Measurements from ENCODE around the gene ST8SIA2. TPM values are rescaled to one million over a fixed set of nuclear protein-coding genes. Genes with fewer than 3 reads are reported as not detected.

Gene ST8SIA2
- total RNA-seq, 2 experiments from 2014 or later: not detected

DNA sequence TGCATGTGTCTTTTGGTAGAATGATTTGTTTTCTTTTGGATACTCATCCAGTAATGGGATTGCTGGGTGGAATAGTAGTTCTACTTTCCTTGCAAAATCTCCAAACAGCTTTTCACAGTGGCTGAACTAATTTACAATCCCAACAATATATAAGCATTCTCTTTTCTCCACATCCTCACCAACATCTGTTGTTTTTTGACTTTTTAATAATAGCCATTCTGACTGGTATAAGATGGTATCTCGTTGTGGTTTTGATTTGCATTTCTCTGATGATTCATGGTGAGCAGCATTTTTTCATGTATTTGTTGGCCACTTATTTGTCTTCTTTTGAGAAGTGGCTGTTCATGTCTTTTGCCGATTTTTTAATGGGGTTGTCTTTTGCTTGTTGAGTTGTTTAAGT lies 55.8 kb downstream of the ST8SIA2 start:
- Mint-ChIP-seq H3K4me1 (no peaks in the 10 kb centered on the region), H3K27me3 (peaks cover 2% of the 10 kb centered on the region), H3K36me3 (ENCODE audit: low read depth) (no peaks in the 10 kb centered on the region), H3K9me3 (ENCODE audit: low read depth) (no peaks in the 10 kb centered on the region), H3K4me3 (no peak overlapping the region), H3K27ac (no peak overlapping the region)
- intact Hi-C loops (cut with DNase I, micrococcal nuclease): no loop called here
- ChIA-PET POLR2A (no interaction called here), CTCF (no interaction called here)
- DNase-seq (no peak), ATAC-seq (no peak)

GRCh38 chr15:92451225-92451825 lies 57.6 kb downstream of the ST8SIA2 start:
- Mint-ChIP-seq H3K4me3 (no peak overlapping the region), H3K9me3 (ENCODE audit: low read depth) (no peaks in the 10 kb centered on the region), H3K36me3 (ENCODE audit: low read depth) (no peaks in the 10 kb centered on the region), H3K4me1 (no peaks in the 10 kb centered on the region), H3K27ac (no peak overlapping the region), H3K27me3 (peaks cover 3% of the 10 kb centered on the region)
- ChIA-PET POLR2A (no interaction called here), CTCF (no interaction called here)
- ATAC-seq (no peak), DNase-seq (no peak)
- intact Hi-C loops (cut with DNase I, micrococcal nuclease): loop anchor here in 1 of 2 experiments (10.0 kb wide), 1 partner anchor 63 kb away; no protein-coding TSS in a partner anchor

GRCh38 chr15:92452143-92452542 lies 58.5 kb downstream of the ST8SIA2 start:
- no peak overlapping the region for H3K4me3 Mint-ChIP-seq
- intact Hi-C loops (cut with DNase I, micrococcal nuclease): loop anchor here in 1 of 2 experiments (10.0 kb wide), 1 partner anchor 63 kb away; no protein-coding TSS in a partner anchor
- H3K36me3 Mint-ChIP-seq (ENCODE audit: low read depth): no peaks in the 10 kb centered on the region
- ATAC-seq (no peak), DNase-seq (no peak)
- no peaks in the 10 kb centered on the region for H3K9me3 Mint-ChIP-seq (ENCODE audit: low read depth)
- H3K27ac Mint-ChIP-seq: no peak overlapping the region
- no peaks in the 10 kb centered on the region for H3K4me1 Mint-ChIP-seq
- H3K27me3 Mint-ChIP-seq: peaks cover 4% of the 10 kb centered on the region
- ChIA-PET CTCF (no interaction called here), POLR2A (no interaction called here)

GRCh38 chr15:92453607-92454006 lies 59.9 kb downstream of the ST8SIA2 start:
- H3K4me1 Mint-ChIP-seq: no peaks in the 10 kb centered on the region
- ChIA-PET CTCF (no interaction called here), POLR2A (no interaction called here)
- H3K9me3 Mint-ChIP-seq (ENCODE audit: low read depth): no peaks in the 10 kb centered on the region
- ATAC-seq (no peak), DNase-seq (no peak)
- no peaks in the 10 kb centered on the region for H3K36me3 Mint-ChIP-seq (ENCODE audit: low read depth)
- no peak overlapping the region for H3K27ac Mint-ChIP-seq
- H3K27me3 Mint-ChIP-seq: peaks cover 4% of the 10 kb centered on the region
- intact Hi-C loops (cut with DNase I, micrococcal nuclease): loop anchor here in 1 of 2 experiments (10.0 kb wide), 1 partner anchor 61 kb away; no protein-coding TSS in a partner anchor
- H3K4me3 Mint-ChIP-seq: no peak overlapping the region

GRCh38 chr15:92454555-92455105 lies 60.9 kb downstream of the ST8SIA2 start:
- peaks cover 4% of the 10 kb centered on the region for H3K27me3 Mint-ChIP-seq
- POLR2A ChIA-PET: no interaction called here
- H3K4me1 Mint-ChIP-seq: no peaks in the 10 kb centered on the region
- intact Hi-C loops (cut with DNase I, micrococcal nuclease): loop anchor here in 1 of 2 experiments (10.0 kb wide), 1 partner anchor 60 kb away; no protein-coding TSS in a partner anchor
- H3K9me3 Mint-ChIP-seq (ENCODE audit: low read depth): no peaks in the 10 kb centered on the region
- no peak overlapping the region for H3K4me3 Mint-ChIP-seq
- no peak overlapping the region for H3K27ac Mint-ChIP-seq
- no peak for DNase-seq
- CTCF ChIA-PET: no interaction called here
- H3K36me3 Mint-ChIP-seq (ENCODE audit: low read depth): no peaks in the 10 kb centered on the region
- ATAC-seq: no peak

GRCh38 chr15:92455271-92455670 lies 61.6 kb downstream of the ST8SIA2 start:
- Mint-ChIP-seq H3K4me1 (no peaks in the 10 kb centered on the region), H3K4me3 (no peak overlapping the region), H3K36me3 (ENCODE audit: low read depth) (no peaks in the 10 kb centered on the region), H3K27me3 (peaks cover 4% of the 10 kb centered on the region), H3K9me3 (ENCODE audit: low read depth) (no peaks in the 10 kb centered on the region), H3K27ac (no peak overlapping the region)
- POLR2A ChIA-PET: no interaction called here
- ATAC-seq (no peak), DNase-seq (no peak)
- CTCF ChIA-PET: no interaction called here
- intact Hi-C loops (cut with DNase I, micrococcal nuclease): loop anchor here in 1 of 2 experiments (10.0 kb wide), 1 partner anchor 60 kb away; no protein-coding TSS in a partner anchor

DNA sequence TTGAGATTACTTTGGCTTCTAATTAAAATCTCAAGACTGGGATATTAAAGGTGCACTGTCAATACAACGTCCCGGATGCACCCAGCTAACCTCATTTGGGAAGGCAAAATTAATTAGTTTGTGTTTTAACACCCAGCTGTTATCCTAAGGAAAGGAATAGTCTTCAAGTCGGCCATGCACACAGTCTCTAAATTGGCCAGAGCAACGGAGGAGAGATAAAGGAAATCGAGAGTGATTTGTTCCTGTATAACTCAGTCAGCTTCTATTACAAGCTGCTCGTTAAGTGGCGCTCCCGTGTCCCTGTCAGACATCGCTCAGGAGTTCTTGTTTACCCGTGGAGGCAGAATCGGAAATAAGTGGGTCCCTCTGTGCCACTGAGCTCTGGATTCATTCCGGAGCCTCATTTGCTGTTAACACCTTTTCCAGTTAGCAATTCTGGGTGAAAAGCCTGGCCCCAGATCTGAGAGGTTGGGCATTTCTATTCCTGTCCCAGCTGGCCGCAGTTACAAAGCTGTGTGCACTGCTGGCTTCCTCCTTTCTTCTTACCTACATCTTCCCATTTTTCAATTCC lies 63.9 kb downstream of the ST8SIA2 start:
- peaks cover 2% of the 10 kb centered on the region for H3K27me3 Mint-ChIP-seq
- H3K9me3 Mint-ChIP-seq (ENCODE audit: low read depth): no peaks in the 10 kb centered on the region
- ATAC-seq: no peak
- ChIA-PET CTCF (interaction anchor here (0.7 kb wide), 1 partner anchor 762 kb away, joined by 3 read pairs; no protein-coding TSS in a partner anchor), POLR2A (no interaction called here)
- H3K36me3 Mint-ChIP-seq (ENCODE audit: low read depth): no peaks in the 10 kb centered on the region
- H3K27ac Mint-ChIP-seq: no peak overlapping the region
- intact Hi-C loops (cut with DNase I, micrococcal nuclease): loop anchor here in 1 of 2 experiments (10.0 kb wide), 1 partner anchor 57 kb away; no protein-coding TSS in a partner anchor
- no peak for DNase-seq
- no peaks in the 10 kb centered on the region for H3K4me1 Mint-ChIP-seq
- H3K4me3 Mint-ChIP-seq: no peak overlapping the region

- no peaks in the 10 kb centered on the region for H3K4me1 Mint-ChIP-seq
- intact Hi-C loops (cut with DNase I, micrococcal nuclease): no loop called here
- peaks cover 2% of the 10 kb centered on the region for H3K27me3 Mint-ChIP-seq
- ATAC-seq: no peak
- H3K27ac Mint-ChIP-seq: no peak overlapping the region
- ChIA-PET POLR2A (no interaction called here), CTCF (interaction anchor here (0.5 to 0.8 kb wide), 2 partner anchors 18 to 152 kb away, joined by 3 to 4 read pairs; no protein-coding TSS in a partner anchor)
- no peak for DNase-seq
- H3K4me3 Mint-ChIP-seq: no peak overlapping the region
- H3K9me3 Mint-ChIP-seq (ENCODE audit: low read depth): no peaks in the 10 kb centered on the region
- H3K36me3 Mint-ChIP-seq (ENCODE audit: low read depth): no peaks in the 10 kb centered on the region
Observed at GRCh38 chr15:92460023-92460422, 66.3 kb downstream of the ST8SIA2 start.

DNA sequence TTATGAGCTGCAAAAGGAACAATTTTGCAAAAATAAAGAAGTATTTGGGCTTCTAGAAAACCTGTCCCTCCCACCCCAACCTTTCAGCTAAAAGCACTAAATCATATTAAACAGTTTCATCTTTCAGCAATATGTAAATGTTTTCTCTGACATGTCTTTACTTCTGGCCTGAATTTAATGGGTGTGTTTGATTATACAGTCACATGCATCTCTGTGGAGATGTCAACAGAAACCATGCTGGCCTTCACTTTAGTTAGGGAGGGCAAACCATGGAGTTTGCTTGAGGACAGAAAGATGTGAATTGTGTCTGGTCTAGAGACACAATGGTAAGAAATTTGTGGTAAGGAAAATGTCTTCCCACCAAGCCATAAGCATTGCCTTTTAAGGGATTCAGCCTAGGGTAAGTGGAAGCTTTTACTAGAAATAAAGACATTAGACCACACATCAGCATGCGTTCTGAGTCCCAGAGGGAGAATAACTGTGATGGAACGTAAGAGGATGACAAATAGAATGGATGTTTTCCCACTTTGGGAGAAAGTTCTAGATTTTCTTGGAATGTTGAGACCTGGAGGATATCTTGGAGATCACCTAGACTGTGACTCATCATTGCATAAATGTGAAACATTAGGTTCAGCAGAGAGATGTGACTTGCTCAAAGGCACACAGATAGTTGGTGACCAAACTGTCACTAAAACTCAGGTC lies 68.9 kb downstream of the ST8SIA2 start:
- no peaks in the 10 kb centered on the region for H3K4me1 Mint-ChIP-seq
- DNase-seq: no peak
- H3K27ac Mint-ChIP-seq: no peak overlapping the region
- no peak for ATAC-seq
- H3K9me3 Mint-ChIP-seq (ENCODE audit: low read depth): no peaks in the 10 kb centered on the region
- CTCF ChIA-PET: no interaction called here
- POLR2A ChIA-PET: no interaction called here
- H3K36me3 Mint-ChIP-seq (ENCODE audit: low read depth): no peaks in the 10 kb centered on the region
- H3K27me3 Mint-ChIP-seq: no peaks in the 10 kb centered on the region
- no peak overlapping the region for H3K4me3 Mint-ChIP-seq
- intact Hi-C loops (cut with DNase I, micrococcal nuclease): no loop called here

DNA sequence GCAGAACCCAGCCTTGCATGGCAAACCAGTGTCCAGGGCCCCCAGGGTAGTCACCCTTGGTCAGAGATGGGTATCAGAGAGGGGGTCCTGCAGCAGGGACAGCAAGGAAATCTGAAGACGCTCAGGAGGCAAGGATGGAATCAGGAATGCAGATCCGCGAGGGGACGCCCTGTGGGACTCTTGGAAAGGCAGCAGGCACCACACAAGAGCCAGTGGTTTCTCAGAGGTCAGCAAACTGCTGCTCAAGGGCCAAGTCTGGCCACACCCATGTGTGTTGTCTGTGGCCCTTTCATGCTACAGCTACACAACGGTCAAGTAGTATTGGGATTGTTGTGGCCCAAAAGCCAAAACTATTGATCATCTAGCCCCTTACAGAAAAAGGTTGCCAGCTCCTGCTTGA lies 69.7 kb downstream of the ST8SIA2 start:
- Mint-ChIP-seq H3K36me3 (ENCODE audit: low read depth) (no peaks in the 10 kb centered on the region), H3K4me3 (no peak overlapping the region), H3K27me3 (no peaks in the 10 kb centered on the region), H3K27ac (no peak overlapping the region), H3K4me1 (no peaks in the 10 kb centered on the region), H3K9me3 (ENCODE audit: low read depth) (no peaks in the 10 kb centered on the region)
- POLR2A ChIA-PET: no interaction called here
- ATAC-seq: no peak
- CTCF ChIA-PET: no interaction called here
- no peak for DNase-seq
- intact Hi-C loops (cut with DNase I, micrococcal nuclease): no loop called here

DNA sequence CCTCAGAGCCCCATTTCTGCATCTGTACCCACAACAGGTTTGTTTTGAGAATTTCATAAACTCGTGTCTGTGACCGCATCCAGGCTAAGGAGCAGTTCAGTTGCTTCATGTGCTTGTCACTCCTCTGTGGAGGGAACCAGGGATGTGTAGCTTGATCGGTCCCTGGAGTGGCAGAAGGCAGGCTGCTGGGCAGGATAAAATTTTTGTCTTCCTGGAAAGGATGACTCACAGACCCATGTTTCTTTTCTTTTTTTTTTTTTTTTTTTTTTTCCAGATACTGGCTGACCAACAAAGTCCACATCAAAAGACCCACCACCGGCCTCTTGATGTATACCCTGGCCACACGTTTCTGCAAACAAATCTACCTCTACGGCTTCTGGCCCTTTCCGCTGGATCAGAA lies 70.1 kb downstream of the ST8SIA2 start:
- no peaks in the 10 kb centered on the region for H3K9me3 Mint-ChIP-seq (ENCODE audit: low read depth)
- H3K4me1 Mint-ChIP-seq: no peaks in the 10 kb centered on the region
- no peaks in the 10 kb centered on the region for H3K36me3 Mint-ChIP-seq (ENCODE audit: low read depth)
- intact Hi-C loops (cut with DNase I, micrococcal nuclease): loop anchor here in 1 of 2 experiments (1.0 kb wide), 1 partner anchor 43 kb away; no protein-coding TSS in a partner anchor
- ATAC-seq: no peak
- CTCF ChIA-PET: no interaction called here
- POLR2A ChIA-PET: no interaction called here
- H3K27me3 Mint-ChIP-seq: no peaks in the 10 kb centered on the region
- H3K27ac Mint-ChIP-seq: no peak overlapping the region
- H3K4me3 Mint-ChIP-seq: no peak overlapping the region
- DNase-seq: no peak

- DNase-seq: no peak
- POLR2A ChIA-PET: no interaction called here
- intact Hi-C loops (cut with DNase I, micrococcal nuclease): no loop called here
- no peak overlapping the region for H3K27ac Mint-ChIP-seq
- CTCF ChIA-PET: no interaction called here
- no peaks in the 10 kb centered on the region for H3K36me3 Mint-ChIP-seq (ENCODE audit: low read depth)
- no peaks in the 10 kb centered on the region for H3K27me3 Mint-ChIP-seq
- ATAC-seq: no peak
- H3K4me3 Mint-ChIP-seq: no peak overlapping the region
- no peaks in the 10 kb centered on the region for H3K9me3 Mint-ChIP-seq (ENCODE audit: low read depth)
- H3K4me1 Mint-ChIP-seq: no peaks in the 10 kb centered on the region
Observed at GRCh38 chr15:92466834-92467233, 73.2 kb downstream of the ST8SIA2 start.
